T-cell (primary cell): ENCODE measurements around the gene MMRN1. TPM values are rescaled to one million over a fixed set of nuclear protein-coding genes. Genes with fewer than 3 reads are reported as not detected.

Experiments used
- ATAC-seq, 4 experiments: fragments of 200-7000 bp in 3 of 4; fragments of 150-1000 bp in 1 of 4; cut with Tn5 transposase; replicated peaks in 1 of 4; 1 replicate in 3 of 4; 2 replicates in 1 of 4; pipeline ENCODE4 v1.10.0; 2021; ENCODE audit warnings: moderate library complexity in 3 of 4, mild to moderate bottlenecking in 2 of 4, moderate number of reproducible peaks in 1 of 4
- CTCF ChIA-PET, 2 donors: fragments of 300-600 bp; sonication (Branson Sonifier 250); formaldehyde crosslinking; loops; one replicate each; lab custom pipeline; 2022; ENCODE audit warnings: antibody characterized with exemption in 2 of 2; lab: Charles Lee
- POLR2A ChIA-PET, 2 donors: fragments of 300-600 bp; sonication (Branson Sonifier 250); formaldehyde crosslinking; loops; one replicate each; lab custom pipeline; 2022; ENCODE audit warnings: antibody characterized with exemption in 2 of 2; lab: Charles Lee
- DNase-seq, 35 experiments: peaks; one replicate each; pipeline versions ENCODE4 v3.0.0 to v3.0.0-alpha.2; 2013 to 2023
- H3K27ac ChIP-seq: one replicate; pipeline ENCODE4 v1.5.1; 2013; ENCODE audit warnings: low read length
- H3K27me3 ChIP-seq, 2 experiments: replicated peaks in 1 of 2; 1 replicate in 1 of 2; 2 replicates in 1 of 2; pipeline versions ENCODE4 v1.6.1 to v1.7.0; 2013; ENCODE audit warnings: low read length in 1 of 2, mixed read lengths in 1 of 2; ENCODE audit not compliant: control insufficient read depth in 2 of 2, insufficient read depth in 2 of 2; ENCODE audit errors: extremely low read depth in 1 of 2
- H3K36me3 ChIP-seq, 2 donors: 1 replicate in 1 of 2; 2 replicates in 1 of 2; pipeline versions ENCODE4 v1.6.1 to v1.7.0; 2013; ENCODE audit warnings: low read length in 1 of 2; ENCODE audit not compliant: control insufficient read depth in 2 of 2, insufficient read depth in 1 of 2; ENCODE audit errors: extremely low read depth in 1 of 2
- H3K4me1 ChIP-seq, 2 experiments: 1 replicate in 1 of 2; 2 replicates in 1 of 2; pipeline versions ENCODE4 v1.6.1 to v1.7.0; 2013; ENCODE audit warnings: low read length in 2 of 2, mixed read lengths in 1 of 2; ENCODE audit not compliant: insufficient read depth in 2 of 2, control insufficient read depth in 1 of 2; ENCODE audit errors: extremely low read depth in 1 of 2
- H3K4me3 ChIP-seq, 2 donors: 1 replicate in 1 of 2; 2 replicates in 1 of 2; pipeline versions ENCODE4 v1.5.1 to v1.7.0; 2013; ENCODE audit warnings: mild to moderate bottlenecking in 2 of 2, low read length in 1 of 2, moderate library complexity in 1 of 2; ENCODE audit not compliant: control insufficient read depth in 1 of 2; ENCODE audit errors: extremely low read depth in 1 of 2
- H3K9me3 ChIP-seq: 2 replicates; pipeline ENCODE4 v1.7.0; 2013
- H3K27ac Mint-ChIP-seq, 2 donors: one replicate each; pipeline ENCODE4 v1.8.0; 2020 to 2021; ENCODE audit warnings: mild to moderate bottlenecking in 2 of 2, mixed read lengths in 2 of 2
- H3K27me3 Mint-ChIP-seq, 2 donors: one replicate each; pipeline ENCODE4 v1.8.0; 2021 to 2022; ENCODE audit warnings: mixed read lengths in 2 of 2
- H3K36me3 Mint-ChIP-seq: one replicate; pipeline ENCODE4 v1.8.0; 2021; ENCODE audit warnings: mixed read lengths
- H3K4me1 Mint-ChIP-seq, 3 donors: one replicate each; pipeline ENCODE4 v1.8.0; 2020 to 2022; ENCODE audit warnings: mixed read lengths in 3 of 3, mild to moderate bottlenecking in 1 of 3
- H3K4me3 Mint-ChIP-seq, 3 donors: one replicate each; pipeline ENCODE4 v1.8.0; 2020 to 2022; ENCODE audit warnings: mild to moderate bottlenecking in 3 of 3, mixed read lengths in 3 of 3, moderate library complexity in 3 of 3
- H3K9me3 Mint-ChIP-seq, 3 donors: one replicate each; pipeline ENCODE4 v1.8.0; 2020 to 2022; ENCODE audit warnings: mixed read lengths in 3 of 3
- WGBS: methylation state at CpG from one replicate; pipeline ENCODE4 v1.1.5; 2013; ENCODE audit warnings: missing lambda C conversion rate; ENCODE audit not compliant: insufficient coverage; 5-methylcytosine and 5-hydroxymethylcytosine counted together
- total RNA-seq, 35 experiments: library from RNA in 6 of 35; stranded (reverse) in 6 of 35; fragments of 120-200 nt in 1 of 35; gene quantifications; one replicate each; pipeline versions ENCODE4 v1.2.1 to v1.2.4 and lab custom pipeline; 2013 to 2026

MMRN1 gene
- total RNA-seq, 5 donors from 2014 or later (not counting 1 experiment from before 2014, with no cell fraction given) = 0.16 to 0.61 (median 0.30) TPM

DNA sequence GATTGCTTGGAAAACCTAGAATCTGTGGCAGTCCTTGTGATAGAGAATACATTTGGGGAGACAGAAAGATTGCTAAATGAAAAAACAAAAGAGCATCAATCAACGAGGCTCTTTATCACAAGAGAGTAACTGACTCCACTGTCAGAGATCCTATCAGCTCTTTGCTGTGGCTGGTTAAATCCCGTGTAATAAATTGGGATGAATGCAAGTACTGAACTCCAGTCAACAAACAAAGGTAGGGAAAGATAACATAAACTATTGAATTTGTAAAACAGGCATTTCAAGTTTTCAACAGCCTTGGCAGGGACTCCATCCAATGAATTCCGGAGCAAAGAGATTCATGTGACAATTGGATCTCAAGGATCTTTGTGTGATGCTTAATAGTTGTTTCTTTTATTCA lies 21.3 kb downstream of the MMRN1 start:
- Histone ChIP-seq H3K4me1 (no peaks in the 10 kb centered on the region), H3K4me3 (no peak overlapping the region), H3K9me3 (no peaks in the 10 kb centered on the region), H3K27ac (no peak overlapping the region), H3K27me3 (no peaks in the 10 kb centered on the region), H3K36me3 (no peaks in the 10 kb centered on the region)
- CTCF ChIA-PET = interaction anchor here in 1 of 2 donors (0.8 kb wide), 1 partner anchor 27 kb away, joined by 3 read pairs; no protein-coding TSS in a partner anchor
- Mint-ChIP-seq H3K4me1 (no peaks in the 10 kb centered on the region), H3K36me3 (no peaks in the 10 kb centered on the region), H3K9me3 (no peaks in the 10 kb centered on the region), H3K27ac (no peak overlapping the region), H3K4me3 (no peak overlapping the region), H3K27me3 (peaks cover 0 to 1% of the 10 kb centered on the region in 2 donors)
- POLR2A ChIA-PET = interaction anchor here in 1 of 2 donors (0.6 kb wide), 2 partner anchors 72 to 1380 kb away, joined by 3 to 4 read pairs; no protein-coding TSS in a partner anchor
- ATAC-seq (no peak), DNase-seq (no peak)
- no CpG with 5 or more reads among the region's 3 CpGs for WGBS

DNA sequence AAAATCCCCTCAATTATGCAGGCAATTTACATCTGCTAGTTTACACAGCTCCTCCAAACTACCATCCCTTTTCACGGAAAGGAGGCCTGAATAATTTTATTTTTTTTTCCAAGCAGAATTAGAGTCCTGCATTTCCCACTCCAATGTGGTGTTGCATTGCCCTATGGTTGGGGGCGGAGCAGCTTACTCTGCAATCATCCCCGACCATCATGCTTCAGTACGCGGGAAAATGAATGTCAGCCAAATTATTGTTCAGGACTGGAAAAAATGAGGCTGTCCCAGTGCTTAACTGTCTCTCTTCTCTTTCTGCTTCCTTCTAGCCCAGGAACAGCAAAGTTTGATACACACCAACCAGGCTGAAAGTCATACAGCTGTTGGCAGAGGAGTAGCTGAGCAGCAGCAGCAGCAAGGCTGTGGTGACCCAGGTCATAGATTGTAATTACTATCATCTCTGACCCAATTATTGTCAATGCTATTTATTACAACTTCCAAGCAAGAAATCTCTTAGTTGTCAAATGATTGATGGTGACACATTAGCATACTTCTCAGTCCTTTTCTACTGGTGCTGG lies 28.3 kb downstream of the MMRN1 start:
- Mint-ChIP-seq H3K4me3 (no peak overlapping the region), H3K9me3 (peaks cover 0 to 7% (median 0%) of the 10 kb centered on the region in 3 donors), H3K27me3 (peaks cover 1 to 3% of the 10 kb centered on the region in 2 donors), H3K36me3 (no peaks in the 10 kb centered on the region), H3K27ac (no peak overlapping the region), H3K4me1 (no peaks in the 10 kb centered on the region)
- Histone ChIP-seq H3K4me1 (no peaks in the 10 kb centered on the region), H3K27me3 (peaks cover 0 to 3% of the 10 kb centered on the region in 2 experiments), H3K9me3 (no peaks in the 10 kb centered on the region), H3K36me3 (no peaks in the 10 kb centered on the region), H3K27ac (no peak overlapping the region), H3K4me3 (no peak overlapping the region)
- no peak for DNase-seq
- no peak for ATAC-seq
- ChIA-PET POLR2A (interaction anchor here in 1 of 2 donors (0.6 kb wide), 1 partner anchor 17 kb away, joined by 3 read pairs; no protein-coding TSS in a partner anchor), CTCF (interaction anchor here in 1 of 2 donors (1.1 kb wide), 1 partner anchor 696 kb away, joined by 3 read pairs; no protein-coding TSS in a partner anchor)
- 100% methylated on average over 3 of the region's 5 CpGs for WGBS

DNA sequence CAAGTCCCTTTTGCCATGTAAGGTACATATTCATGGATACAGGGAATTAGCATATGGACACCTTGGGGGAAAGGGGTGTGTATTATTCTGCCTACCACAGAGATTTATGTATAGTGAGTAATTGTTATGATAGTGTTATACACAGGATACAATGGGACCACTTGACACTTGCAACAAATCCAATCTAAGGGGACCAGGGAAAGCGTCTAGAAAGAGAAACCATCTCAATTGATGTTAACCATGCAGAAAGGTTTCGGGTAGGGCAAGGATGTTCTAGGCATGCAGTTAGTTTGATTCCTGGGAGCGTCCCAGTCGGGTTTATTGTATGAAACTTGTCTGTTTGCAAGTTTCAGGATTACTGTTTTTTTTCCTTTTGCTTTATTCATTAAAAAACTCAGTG lies 34.2 kb downstream of the MMRN1 start:
- Histone ChIP-seq H3K4me3 (no peak overlapping the region), H3K27me3 (peaks cover 0 to 5% of the 10 kb centered on the region in 2 experiments), H3K36me3 (no peaks in the 10 kb centered on the region), H3K4me1 (peaks cover 0 to 4% of the 10 kb centered on the region in 2 experiments), H3K9me3 (no peaks in the 10 kb centered on the region), H3K27ac (no peak overlapping the region)
- peak overlapping the region in 1 of 3 donors; percentile 10 for H3K4me3 Mint-ChIP-seq
- H3K27ac Mint-ChIP-seq = no peak overlapping the region
- H3K9me3 Mint-ChIP-seq = peaks cover 0 to 14% (median 5%) of the 10 kb centered on the region in 3 donors
- ATAC-seq = no peak
- peak in 1 of 35 experiments; percentile 3 for DNase-seq
- CTCF ChIA-PET = no interaction called here
- H3K36me3 Mint-ChIP-seq = peaks cover 7% of the 10 kb centered on the region
- POLR2A ChIA-PET = interaction anchor here in 1 of 2 donors (0.6 kb wide), 1 partner anchor 1316 kb away, joined by 3 read pairs; no protein-coding TSS in a partner anchor
- H3K4me1 Mint-ChIP-seq = peaks cover 15 to 16% (median 15%) of the 10 kb centered on the region in 3 donors
- peaks cover 0 to 4% of the 10 kb centered on the region in 2 donors for H3K27me3 Mint-ChIP-seq
- WGBS = no CpG with 5 or more reads among the region's 4 CpGs

DNA sequence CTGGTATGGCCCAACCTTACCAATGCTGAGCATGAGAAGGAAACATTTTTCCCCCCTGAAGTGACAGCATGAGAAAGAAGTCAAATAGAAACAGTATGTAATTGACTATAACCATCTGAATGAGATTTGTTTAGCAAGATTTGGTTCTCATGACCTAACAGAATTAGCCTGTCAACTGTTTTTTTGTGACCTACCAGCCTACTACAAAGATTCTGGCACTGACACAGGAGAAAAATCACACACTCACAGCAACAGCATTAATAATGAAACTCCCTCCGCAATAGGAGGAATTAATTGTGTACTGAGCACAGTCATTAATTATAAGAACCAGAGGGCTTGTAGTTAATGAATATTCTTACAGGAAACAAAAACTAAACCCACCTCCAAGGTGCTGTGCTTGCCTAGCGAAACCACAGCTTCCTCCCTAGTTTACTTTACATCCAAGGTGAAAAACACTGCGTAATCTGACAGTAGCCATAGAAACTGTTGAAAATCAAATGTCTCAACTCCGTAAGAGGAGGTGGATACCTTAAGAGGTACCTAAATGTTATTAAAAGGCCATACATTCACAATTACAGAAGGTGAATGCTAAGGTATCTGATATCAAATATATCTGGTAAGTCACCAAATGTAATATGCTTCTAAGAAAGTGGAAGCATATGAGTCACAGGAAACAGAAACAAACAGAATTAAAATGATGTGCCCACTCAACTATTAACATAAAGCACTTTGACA lies 34.9 kb downstream of the MMRN1 start:
- POLR2A ChIA-PET = interaction anchor here in 1 of 2 donors (0.6 to 0.8 kb wide), 3 partner anchors 18 to 1316 kb away, joined by 3 to 4 read pairs (median 3); no protein-coding TSS in a partner anchor
- DNase-seq = peak in 26 of 35 experiments; percentile 1 to 64 (median 10)

DNA sequence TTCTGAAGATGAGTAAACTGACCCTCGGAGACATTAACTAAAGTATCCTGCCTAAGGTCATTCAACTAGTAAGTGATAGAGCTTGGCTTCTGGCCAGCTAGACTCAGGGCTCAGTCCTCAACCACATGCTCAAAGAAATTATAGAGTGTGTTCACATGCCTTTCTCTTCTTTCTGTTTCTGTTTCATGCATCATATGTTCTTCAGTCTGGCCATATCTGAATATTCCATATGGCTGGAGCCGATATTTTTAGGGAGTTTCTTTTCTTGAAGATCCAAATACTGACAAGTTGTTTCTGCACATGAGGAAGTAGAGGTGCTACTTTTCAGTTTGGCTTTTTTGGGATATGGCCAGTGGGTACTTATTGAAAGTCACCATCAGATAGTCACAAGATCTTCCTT lies 44.9 kb downstream of the MMRN1 start:
- WGBS = no CpG with 5 or more reads among the region's 2 CpGs
- H3K4me1 ChIP-seq = no peaks in the 10 kb centered on the region
- ChIA-PET POLR2A (no interaction called here), CTCF (interaction anchor here in 1 of 2 donors (0.6 kb wide), 1 partner anchor 575 kb away, joined by 6 read pairs; no protein-coding TSS in a partner anchor)
- H3K4me3 ChIP-seq = no peak overlapping the region
- no peaks in the 10 kb centered on the region for H3K9me3 ChIP-seq
- H3K27me3 ChIP-seq = no peaks in the 10 kb centered on the region
- Mint-ChIP-seq H3K36me3 (no peaks in the 10 kb centered on the region), H3K9me3 (no peaks in the 10 kb centered on the region), H3K27me3 (no peaks in the 10 kb centered on the region), H3K27ac (no peak overlapping the region), H3K4me1 (no peaks in the 10 kb centered on the region), H3K4me3 (no peak overlapping the region)
- no peak for ATAC-seq
- no peak overlapping the region for H3K27ac ChIP-seq
- DNase-seq = no peak
- no peaks in the 10 kb centered on the region for H3K36me3 ChIP-seq

More for the DNA sequence above, 34.9 kb downstream of the MMRN1 start:
- peak overlapping the region; percentile 62 to 68 for H3K27ac Mint-ChIP-seq
- H3K4me3 Mint-ChIP-seq = peak overlapping the region; percentile 35 to 64 (median 44)
- no peak overlapping the region for H3K4me3 ChIP-seq
- peak; percentile 72 to 97 (median 86) for ATAC-seq
- WGBS = no CpG with 5 or more reads among the region's 4 CpGs
- H3K9me3 Mint-ChIP-seq = peaks cover 0 to 14% (median 5%) of the 10 kb centered on the region in 3 donors
- H3K36me3 ChIP-seq = no peaks in the 10 kb centered on the region
- CTCF ChIA-PET = no interaction called here
- no peaks in the 10 kb centered on the region for H3K9me3 ChIP-seq
- peak overlapping the region; percentile 42 for H3K27ac ChIP-seq
- H3K36me3 Mint-ChIP-seq = peaks cover 7% of the 10 kb centered on the region
- peaks cover 0 to 5% of the 10 kb centered on the region in 2 experiments for H3K27me3 ChIP-seq
- peaks cover 0 to 4% of the 10 kb centered on the region in 2 experiments for H3K4me1 ChIP-seq
- peaks cover 15 to 16% (median 15%) of the 10 kb centered on the region in 3 donors for H3K4me1 Mint-ChIP-seq
- peaks cover 0 to 4% of the 10 kb centered on the region in 2 donors for H3K27me3 Mint-ChIP-seq

DNA sequence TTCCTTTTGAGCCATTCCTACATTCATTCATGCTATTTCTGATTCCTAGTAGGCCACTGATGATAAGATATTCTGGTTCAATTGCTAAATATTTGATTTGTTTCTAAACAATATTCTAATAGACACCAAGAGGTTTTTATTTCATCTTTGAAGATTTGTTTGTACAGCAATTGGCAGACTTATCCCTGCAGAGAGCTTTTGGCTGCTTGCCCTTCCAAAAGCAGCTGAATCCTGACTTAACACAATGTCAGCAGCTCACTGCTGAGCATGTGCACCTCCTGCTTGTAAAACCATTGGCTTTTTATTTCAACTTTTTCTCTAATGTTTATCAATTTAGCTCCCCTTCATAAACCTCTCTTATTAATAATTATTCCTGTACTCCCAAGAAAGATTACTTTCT lies 45.3 kb downstream of the MMRN1 start:
- Mint-ChIP-seq H3K4me1 (no peaks in the 10 kb centered on the region), H3K27ac (no peak overlapping the region), H3K4me3 (no peak overlapping the region), H3K36me3 (no peaks in the 10 kb centered on the region), H3K27me3 (no peaks in the 10 kb centered on the region), H3K9me3 (no peaks in the 10 kb centered on the region)
- ATAC-seq = no peak
- CTCF ChIA-PET = interaction anchor here in 1 of 2 donors (0.6 kb wide), 1 partner anchor 574 kb away, joined by 6 read pairs; no protein-coding TSS in a partner anchor
- Histone ChIP-seq H3K27me3 (no peaks in the 10 kb centered on the region), H3K27ac (no peak overlapping the region), H3K9me3 (no peaks in the 10 kb centered on the region), H3K4me3 (no peak overlapping the region), H3K36me3 (no peaks in the 10 kb centered on the region), H3K4me1 (no peaks in the 10 kb centered on the region)
- DNase-seq = no peak
- POLR2A ChIA-PET = no interaction called here
